Germinal center (tissue), 1 donor: Measurements from ENCODE around the gene NFATC1.

ENCODE experiments used
- DNase-seq: peaks from one replicate; pipeline ENCODE4 v3.0.0; 2012; ENCODE audit warnings: mixed read lengths, low spot score

NFATC1 gene

DNA sequence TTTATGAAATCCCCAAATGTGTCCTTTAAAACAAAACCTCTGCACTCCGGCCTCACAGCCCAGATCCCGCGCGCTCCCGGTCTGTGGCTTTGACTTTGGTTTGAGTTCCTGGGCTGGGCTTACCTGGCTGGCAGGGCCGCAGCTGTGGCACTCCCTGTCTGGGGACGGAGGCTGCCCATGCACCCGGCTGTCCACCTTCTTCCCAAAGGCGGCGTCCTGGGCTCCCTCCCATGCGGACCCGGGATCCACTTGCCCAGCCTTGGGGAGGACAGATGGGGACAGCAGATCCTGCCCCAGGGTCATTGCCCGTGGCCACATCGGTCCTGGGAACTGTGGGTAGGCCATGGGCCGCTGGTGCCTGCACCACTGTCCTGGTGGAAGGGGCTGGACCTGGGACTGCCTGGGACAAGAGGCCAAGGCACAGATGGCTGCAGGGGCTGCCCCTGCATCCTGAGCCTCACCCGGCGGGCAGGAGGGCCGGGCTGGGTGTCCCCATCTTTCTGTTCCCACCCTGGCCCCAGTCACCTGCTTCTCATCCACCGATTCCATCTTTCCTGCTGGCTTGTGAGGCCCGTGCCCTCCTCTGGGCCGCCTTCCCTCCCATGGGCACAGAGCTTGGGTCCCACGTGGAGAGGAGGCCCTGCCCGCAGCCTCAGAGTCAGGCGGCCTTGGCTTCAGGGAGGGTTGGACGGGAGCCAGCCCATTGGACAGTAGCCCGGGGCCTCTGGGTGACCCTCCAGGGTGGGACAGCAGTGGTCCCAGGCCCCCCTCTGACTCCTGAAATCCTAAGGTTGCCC lies 27.7 kb downstream of the NFATC1 start:
- no peak for DNase-seq

DNA sequence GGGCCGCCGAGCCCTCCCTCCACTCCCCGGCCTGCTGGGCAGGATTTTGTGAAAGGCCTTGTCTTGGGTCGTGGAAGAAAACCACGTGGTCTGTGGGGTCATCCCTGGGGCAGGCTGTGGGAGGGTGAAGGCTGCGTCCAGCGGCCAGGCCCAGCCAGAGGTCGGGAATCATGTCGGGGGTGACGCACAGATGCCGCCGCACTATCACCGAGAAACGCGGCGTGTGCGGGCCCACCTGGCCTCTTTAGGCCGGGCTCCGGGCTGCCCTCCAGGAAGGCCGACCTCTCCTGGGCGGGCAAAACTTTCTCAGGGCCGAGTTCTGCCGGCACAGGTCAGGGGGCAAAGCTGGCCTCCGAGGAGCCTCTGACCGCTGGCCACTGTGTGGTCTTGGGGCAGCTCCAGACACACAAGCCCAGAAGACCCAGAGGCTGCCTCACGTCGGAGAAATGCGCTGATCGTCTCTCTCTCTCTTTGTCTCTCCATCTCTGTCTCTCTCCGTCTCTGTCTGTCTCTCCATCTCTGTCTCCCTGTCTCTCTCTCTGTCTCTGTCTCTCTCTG lies 28.4 kb downstream of the NFATC1 start:
- DNase-seq = no peak

DNA sequence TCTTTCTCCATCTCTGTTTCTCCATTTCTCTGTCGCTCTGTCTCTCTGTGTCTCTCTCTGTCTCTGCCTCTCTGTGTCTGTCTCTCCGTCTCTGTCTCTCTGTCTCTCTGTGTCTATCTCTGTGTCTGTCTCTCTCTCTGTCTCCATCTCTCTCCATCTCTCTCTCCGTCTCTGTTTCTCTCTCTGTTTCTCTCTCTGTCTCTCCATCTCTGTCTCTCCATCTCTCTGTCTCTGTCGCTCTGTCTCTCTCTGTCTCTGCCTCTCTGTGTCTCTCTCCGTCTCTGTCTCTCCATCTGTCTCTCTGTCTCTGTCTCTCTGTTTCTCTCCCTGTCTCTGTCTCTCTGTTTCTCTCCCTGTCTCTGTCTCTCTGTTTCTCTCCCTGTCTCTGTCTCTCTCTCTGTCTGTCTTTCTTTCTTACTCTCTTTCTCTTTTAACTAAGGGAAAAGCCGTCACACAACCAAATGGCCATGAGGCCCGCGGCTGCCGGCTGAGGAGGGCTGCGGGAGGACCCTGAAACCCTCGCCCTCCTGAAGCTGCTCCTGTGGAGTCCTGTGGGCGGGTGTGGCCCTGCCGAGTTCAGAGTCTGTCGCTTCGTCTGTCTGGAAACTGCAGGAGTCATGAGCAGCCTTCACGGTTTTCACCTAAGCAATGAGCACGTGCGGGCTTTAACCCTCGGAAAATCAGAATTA lies 29.3 kb downstream of the NFATC1 start:
- no peak for DNase-seq

DNA sequence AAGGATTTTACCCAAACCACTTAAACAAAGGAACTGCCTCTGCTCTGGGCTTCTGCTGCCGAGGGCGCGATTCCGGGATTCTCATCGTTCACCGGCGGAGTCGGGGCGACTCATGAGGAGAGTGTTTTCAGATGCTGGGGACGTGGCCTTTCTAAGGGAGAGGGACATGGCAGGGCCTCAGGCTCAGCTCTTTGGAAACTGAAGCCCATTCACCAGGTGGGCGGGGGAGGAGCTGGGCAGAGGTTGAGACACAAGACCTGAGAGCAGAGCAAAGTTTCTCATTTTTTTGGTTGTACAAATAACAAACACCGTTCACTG lies 29.8 kb downstream of the NFATC1 start:
- no peak for DNase-seq

DNA sequence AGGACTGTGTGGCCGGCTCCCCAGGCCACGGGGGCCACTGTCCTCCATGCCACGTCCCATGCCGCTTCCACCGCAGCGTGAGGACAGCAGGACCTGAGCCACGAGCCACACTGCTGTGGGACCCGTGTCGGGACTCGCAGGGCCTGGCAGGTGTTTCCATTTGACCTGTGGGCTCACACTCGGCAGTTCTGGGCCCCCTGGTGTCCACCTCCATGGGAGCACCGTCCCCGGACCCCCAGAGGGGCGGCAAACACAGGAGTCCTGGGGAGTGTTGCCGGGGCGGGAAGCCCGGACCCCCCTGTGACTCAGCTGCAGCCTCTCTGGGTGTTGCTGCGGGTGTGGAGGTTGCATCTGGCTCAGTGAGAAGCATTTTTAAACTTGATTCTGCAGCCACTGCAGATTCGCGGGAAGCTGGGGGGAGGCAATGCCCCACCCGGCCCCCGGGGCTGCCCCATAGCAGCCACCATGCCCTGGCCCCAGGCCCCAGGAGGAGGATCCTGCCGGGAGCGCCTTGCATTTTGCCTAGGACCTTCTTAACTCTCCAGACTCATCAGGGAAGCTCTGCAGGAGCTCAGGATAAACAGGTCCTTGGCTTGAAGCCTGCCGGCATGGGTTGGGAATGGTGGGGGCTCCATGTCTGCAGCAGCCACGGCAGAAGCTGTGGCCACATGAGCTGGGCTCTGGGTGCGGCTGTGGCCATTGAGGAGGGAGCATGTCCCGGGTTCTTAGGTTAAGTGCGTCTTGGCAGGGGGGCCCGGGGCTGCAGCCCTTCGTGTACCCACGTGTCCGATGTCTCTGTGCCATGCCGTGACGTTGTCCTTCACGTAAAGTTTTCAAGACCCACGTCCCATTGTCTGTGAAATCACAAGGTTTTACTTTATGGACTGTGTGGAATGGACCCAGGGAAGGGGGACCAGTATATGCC lies 30.9 kb downstream of the NFATC1 start:
- DNase-seq = no peak

DNA sequence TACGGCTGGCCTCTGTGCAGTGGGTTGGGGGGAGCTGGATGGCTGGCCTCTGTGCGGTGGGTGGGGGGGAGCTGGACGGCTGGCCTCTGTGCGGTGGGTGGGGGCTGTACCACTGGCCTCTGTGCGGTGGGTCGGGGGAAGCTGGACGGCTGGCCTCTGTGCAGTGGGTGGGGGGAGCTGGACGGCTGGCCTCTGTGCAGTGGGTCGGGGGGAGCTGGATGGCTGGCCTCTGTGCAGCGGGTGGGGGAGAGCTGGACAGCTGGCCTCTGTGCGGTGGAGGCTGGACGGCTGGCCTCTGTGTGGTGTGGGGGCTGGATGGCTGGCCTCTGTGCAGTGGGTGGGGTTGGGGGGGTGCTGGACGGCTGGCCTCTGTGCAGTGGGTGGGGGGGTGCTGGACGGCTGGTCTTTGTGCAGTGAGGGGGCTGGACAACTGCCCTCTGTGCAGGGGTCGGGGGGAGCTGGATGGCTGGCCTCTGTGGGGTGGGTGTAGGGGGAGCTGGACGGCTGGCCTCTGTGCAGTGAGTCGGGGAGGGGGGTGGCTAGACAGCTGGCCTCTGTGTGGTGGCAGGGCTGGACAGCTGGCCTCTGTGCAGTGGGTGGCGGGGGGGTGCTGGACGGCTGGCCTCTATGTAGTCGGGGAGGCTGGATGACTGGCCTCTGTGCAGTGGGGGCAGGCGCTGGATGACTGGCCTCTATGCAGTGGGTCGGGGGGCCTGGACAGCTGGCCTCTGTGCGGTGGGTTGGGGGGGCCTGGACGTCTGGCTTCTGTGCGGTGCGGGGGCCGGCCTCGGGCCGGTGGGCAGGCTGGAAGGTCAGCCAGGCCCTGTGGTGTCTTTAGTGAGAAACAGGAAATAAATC lies 31.9 kb downstream of the NFATC1 start:
- DNase-seq = no peak

DNA sequence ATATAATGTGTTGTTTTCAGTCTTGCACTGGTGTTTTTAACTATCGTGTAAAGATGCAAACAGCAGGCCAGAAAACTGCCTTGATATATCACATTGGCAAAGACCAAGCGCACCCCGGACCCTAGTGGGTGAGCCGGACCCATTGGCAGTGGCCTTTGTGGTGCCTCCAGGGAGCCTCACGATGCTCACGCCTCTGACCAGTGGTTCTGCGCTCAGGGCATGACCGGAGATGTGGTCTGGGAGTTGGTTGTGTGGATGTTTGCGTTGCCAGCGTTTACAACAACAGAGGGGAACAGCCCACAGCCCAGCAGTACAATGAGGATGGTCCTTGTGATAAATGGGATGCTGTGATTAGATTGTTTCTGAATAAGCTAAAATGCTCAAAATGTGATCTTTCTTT lies 32.6 kb downstream of the NFATC1 start:
- DNase-seq = no peak

DNA sequence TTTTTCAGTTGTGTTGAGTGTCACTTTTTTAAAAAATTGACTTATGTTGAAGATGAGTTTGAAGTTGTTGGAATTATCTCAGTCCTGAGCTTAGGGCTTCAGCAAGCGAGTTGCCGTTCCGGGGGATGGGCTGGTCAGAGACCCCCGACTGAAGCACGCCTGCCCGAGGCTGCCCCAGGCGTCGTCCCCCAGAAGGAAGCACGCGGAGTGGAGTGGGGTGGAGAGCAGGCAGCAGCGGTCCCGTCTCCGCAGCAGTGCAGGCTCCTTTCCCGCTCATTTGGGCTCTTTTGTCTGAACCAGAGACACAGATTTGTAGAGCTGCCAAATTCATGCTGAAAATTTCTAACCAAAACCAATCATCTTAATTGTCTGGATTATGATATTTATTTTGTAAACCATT lies 33.7 kb downstream of the NFATC1 start:
- no peak for DNase-seq

DNA sequence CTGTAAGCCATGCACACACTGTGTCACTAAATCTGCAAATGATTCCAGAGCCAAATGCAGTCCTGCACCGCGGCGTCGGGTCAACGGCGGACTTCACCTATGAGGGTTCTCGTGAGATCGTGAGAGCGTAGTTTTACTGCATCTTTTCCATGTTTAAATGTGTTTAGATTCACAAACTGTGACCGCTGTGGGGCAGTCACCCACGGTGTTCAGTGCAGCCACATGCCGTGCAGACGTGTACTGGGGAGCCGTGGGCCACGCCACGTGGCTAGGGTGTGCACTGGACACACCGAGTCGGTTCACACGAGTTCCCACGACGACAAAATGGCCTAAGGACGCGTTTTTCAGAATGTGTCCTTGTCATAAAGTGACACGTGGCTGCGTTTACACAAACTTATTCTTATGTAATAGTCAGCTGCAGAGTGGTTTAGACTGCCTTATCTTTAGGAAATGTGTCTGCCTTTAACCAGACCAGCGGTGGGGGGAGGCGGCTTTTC lies 34.1 kb downstream of the NFATC1 start:
- DNase-seq = no peak

DNA sequence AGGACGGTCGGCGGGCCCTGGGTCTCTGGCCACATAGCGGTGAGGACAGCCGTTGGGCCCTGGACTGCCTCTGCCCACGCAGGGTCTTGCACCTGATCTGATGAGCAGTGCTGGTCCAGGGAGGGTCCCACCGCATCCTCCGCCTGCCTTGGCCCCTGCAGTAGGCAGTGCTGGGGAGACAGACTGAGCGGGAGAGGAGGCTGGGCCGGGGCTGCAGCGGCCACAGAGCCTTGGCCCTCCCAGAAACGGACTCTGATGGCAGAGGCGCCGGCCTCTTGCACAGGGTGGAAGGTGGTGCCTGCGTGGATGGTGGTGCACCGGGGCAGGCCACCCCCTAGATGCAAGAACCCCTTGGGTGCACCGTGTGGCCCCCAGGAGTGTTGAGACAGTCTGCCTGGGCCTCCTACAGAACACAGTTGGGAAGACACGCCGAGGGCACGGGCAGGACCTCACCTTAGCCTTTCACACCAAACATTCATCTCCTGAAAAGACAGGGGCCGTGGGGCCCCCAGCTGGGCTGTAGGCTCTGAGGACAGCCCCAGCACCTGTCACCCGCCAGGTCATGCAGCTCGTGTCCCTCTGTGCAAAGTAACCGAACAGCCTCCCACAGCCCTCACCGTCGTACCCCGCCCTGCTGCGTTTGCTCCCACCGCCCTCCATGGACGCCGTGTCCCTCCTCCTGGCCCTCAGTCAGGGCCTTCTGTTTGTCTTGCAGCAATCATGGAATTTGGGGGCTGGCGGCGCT lies 36.8 kb downstream of the NFATC1 start:
- DNase-seq = no peak

DNA sequence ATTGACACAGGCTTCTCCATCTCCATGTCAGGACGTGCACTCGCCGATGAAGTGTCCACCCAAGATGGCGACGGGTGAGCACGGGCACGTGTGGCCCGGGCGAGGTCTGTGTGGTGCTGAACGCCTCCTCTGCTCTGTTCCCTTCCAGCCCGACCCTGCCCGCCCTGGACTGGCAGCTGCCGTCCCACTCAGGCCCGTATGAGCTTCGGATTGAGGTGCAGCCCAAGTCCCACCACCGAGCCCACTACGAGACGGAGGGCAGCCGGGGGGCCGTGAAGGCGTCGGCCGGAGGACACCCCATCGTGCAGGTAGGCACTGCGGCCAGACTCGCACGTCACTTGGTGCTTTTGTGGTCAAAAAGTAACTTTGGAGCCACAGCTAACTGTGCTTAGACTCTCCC lies 37.7 kb downstream of the NFATC1 start:
- no peak for DNase-seq

DNA sequence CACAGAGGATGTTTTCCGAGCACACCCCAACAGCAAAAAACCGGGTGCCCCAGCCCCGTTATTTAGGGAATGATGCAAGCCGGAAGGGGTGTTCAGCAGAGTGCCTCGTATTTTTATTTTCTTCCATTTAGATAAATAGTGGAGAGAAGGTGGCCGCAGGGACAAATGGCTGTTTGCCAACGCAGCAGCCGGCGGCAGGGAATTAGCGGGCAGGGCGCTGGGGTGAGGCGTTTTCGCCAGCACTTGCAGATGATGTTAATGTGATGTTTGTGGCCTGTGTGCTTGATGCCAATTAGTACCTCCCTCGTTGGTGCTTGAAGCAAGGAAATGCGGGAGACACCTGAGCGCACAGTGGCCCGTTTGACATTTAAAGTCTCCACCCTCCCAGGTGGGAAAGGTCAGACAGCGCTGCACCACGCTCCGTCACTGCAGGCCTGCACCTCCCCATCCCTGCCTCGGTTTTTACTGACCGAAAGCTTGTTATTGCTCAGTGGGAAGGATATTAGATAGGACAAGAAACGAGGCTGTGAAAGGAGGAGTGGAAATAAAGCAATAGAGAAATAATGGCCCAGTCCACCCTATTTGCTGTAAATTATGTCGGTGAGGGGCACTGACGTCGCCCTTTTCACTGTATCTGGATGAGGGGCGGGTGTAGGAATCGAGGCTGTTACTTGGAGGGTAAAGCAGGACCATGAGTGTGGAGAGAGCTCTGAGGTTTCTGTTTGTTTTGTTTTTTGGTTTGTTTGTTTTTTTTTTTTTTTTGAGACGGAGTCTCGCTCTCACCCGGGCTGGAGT lies 39.1 kb downstream of the NFATC1 start:
- no peak for DNase-seq

DNA sequence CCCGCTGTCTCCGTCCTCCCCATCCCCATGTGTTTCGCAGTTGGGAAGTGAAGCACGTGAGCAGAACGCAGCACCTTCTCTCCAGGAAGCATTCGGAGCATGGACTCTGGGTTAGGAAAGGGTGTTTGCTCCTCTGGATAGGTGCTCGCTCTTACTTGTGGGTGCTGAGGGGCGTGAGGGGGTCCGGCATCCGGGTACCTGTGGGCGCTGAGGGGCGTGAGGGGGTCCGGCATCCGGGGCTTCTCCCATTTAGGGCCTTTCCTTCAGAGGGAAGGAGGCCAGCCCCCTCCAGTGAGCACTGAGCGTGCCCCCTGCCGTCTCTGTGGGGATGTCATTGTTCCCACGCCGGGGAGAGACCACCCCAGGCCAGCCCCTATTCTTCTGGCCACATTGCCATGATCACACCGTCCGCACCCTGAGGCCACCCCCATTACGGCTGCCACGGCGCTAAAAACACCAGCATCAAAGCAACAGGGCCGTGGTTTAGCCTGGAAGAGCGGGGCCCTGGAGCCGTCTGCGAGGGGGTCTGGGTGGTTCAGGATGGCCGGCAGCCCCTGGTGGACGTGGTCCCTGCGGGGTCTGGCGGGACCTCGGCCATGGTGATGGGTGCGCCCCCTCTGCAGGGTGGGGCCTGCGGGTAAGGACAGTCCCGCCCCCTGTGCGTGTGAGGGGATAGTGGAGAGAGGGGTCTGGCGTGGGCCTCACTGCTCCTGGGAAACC lies 41.0 kb downstream of the NFATC1 start:
- no peak for DNase-seq

DNA sequence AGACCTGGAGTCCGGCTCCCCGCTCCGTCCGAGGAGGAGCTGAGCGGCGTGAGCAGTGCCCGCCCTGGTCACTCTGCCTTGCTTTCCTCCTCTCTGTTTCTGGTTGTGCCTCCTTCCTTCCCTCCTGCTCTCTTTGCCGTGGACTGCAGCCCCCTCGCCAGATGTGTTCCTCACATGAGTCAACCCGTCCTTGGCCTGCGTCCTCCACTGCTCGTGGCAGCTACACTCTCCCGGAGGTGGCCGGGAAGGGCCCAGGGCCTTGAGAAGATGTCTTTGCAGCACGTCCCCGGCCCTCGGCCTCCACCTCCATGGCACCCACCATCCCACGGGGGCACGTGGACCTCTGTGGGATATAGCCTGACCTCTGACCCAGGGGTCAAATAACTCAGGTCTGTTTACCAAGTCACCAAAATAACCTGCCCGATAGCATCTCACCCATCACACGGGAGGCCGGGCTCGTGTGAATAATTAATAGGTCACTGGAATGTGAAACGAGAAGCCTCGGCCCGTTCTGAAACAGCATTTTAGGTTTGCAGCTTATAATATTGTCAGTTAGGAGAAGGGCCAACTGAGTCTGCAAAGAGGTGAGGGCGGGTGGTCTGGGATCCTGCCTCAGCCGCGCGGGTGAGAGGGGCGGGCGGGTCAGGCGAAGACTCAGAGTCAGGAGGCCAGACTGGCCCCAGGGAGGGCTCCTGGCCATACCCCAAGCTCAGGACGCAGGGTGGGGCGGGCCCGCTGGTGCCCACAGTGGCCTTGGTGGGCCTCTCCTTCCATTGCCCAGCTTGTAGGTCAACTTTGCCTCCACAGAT lies 42.6 kb downstream of the NFATC1 start:
- DNase-seq = no peak

DNA sequence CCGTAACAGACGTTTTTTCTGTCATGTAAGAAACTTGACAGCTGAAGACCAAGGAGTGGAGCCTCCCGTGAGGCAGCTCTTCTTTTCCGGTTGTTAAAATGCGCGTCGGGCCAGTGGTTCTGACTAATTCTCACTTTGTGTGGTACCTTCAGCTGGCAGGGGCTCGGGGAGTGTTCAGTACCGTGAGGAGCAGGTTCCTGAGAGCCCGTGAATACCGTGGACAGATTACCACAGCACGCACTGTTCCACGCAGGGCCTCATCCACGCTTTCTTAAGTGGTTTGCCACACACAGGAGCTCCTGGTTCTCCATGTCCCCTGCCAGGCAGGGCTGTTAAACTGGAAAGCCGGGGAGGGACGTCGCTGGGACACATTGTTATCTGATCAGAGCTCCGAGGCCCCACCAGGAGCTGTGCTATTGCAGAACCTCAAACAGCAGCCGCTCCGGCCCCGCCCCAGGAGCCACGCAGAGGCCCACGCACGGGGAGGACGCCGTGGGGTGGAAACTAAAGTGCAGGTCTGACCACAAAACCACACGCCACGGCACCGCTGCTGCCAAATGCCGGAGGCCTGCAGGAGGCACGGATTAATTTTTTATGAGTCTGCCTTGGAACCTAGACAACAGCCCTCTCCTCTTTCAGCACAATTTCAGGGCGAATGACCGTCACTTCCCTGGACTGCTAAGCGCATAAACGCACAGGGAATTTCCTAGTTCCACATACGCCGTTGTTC lies 43.3 kb downstream of the NFATC1 start:
- no peak for DNase-seq

DNA sequence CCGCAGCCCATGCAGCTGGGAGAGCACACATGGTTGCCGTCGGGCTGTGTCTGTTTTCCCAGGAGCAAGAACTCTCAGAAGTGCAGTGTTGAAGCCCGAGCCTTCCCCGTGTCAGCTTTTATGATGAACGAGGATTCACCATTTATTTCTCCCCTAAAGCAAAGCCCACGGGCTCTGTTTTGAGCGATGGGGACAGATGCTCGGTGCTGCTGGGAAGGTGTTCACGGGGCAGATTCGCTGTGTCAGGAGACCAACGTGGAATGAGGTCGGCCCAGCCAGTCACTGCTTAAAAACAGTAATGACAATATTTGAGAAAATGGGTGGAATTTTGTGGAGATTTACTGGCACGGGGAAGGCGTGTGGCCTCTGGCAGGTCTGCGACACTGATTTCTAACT lies 43.9 kb downstream of the NFATC1 start:
- no peak for DNase-seq

DNA sequence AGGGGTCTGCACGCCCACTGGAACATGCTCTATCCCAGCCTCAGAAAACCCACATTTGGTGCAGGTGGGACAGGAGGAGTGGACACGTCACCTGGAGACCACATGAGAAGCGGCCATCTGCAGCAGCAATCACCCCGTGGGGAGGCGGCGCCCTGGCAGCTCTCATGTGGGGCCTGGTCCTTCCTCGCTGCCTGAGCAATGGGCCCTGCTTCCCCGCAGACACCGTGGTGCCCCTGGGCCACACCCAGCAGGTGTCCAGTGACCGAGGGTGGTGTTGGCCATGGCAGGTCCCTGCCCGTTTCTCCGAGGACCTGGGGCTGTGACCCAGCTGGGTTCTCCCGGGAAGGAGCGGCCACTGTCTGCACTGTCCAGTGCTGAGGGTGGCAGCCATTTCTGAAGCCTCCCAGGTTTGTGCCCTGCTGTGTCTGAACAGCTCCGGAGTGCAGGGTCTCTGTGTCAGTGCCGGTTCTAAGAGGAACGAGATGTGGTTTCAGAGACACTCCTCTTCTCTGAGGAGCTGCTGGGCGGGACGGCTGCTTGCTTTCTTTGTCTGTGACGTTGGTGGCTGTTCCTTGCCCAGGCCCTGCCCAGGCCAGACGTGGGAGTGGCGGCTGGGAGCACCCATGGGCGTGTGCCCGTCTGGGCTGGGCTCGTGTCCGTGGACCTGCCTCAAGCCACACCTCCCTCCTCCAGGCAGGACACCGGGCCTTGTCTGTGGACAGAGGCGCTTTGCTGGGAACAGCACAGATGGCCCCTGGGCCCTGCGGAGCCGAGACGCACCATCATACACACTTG lies 44.8 kb downstream of the NFATC1 start:
- DNase-seq = no peak
